ENCODE results near the gene MALT1. TPM values are rescaled to one million over a fixed set of nuclear protein-coding genes. Genes with fewer than 3 reads are reported as not detected.

Gene MALT1
- total and polyA plus RNA-seq, 2 donors (not counting 1 experiment from before 2014, with no cell fraction given): 18.0 to 25.5 TPM

DNA sequence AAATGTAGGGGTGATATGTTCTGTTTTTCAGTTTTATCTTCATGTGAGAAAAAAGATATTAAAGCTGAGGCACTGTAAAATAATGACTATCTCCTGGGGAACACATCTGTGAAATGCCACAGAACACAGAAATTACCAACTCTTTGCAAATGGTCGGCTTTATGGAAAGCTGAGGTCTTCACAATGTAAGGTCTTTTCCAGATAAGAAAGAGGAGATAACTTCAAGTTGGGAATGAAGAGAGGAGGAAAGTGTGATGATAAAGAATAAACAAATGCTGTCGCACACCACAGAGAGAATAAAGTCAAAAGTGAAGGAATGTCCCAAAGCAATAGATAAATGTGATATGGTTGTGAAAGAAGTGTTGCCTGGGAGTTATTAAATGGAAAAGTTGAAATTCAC is 41.2 kb upstream of the MALT1 start:
- Histone ChIP-seq H4K20me1 (ENCODE audit: control insufficient read depth, extremely low read depth, insufficient read depth, low read length) (no peaks in the 10 kb centered on the region), H3K9me3 (ENCODE audit: control insufficient read depth, insufficient read depth, low read depth, low read length) (no peaks in the 10 kb centered on the region), H3K36me3 (ENCODE audit: control insufficient read depth, insufficient read depth, low read length) (no peaks in the 10 kb centered on the region), H3K4me1 (ENCODE audit: control insufficient read depth, extremely low read depth, insufficient read depth, low read length) (peaks cover 3% of the 10 kb centered on the region), H2AFZ (ENCODE audit: low read length) (no peak overlapping the region), H3K4me3 (replicated peaks in 1 of 4; ENCODE audit: control extremely low read depth in 1 of 4, insufficient read depth in 1 of 4, low read depth in 3 of 4, low read length in 4 of 4) (no peak overlapping the region), H3K27me3 (ENCODE audit: control insufficient read depth, insufficient read depth, low read length) (no peaks in the 10 kb centered on the region), H3K4me2 (ENCODE audit: extremely low read depth, insufficient read depth, low read length) (no peak overlapping the region), H3K9ac (ENCODE audit: insufficient read depth, low read length) (no peak overlapping the region), H3K79me2 (ENCODE audit: control insufficient read depth, insufficient read depth, low read length) (no peaks in the 10 kb centered on the region), H3K27ac (ENCODE audit: insufficient read depth, low read length) (no peak overlapping the region)
- no peak for DNase-seq (ENCODE audit: low read depth in 2 of 2)
- TF ChIP-seq EZH2 (IDR thresholded peaks at IDR 0.05; ENCODE audit: low read length, missing control alignments): no peak
- TF ChIP-seq, protein P1, sequence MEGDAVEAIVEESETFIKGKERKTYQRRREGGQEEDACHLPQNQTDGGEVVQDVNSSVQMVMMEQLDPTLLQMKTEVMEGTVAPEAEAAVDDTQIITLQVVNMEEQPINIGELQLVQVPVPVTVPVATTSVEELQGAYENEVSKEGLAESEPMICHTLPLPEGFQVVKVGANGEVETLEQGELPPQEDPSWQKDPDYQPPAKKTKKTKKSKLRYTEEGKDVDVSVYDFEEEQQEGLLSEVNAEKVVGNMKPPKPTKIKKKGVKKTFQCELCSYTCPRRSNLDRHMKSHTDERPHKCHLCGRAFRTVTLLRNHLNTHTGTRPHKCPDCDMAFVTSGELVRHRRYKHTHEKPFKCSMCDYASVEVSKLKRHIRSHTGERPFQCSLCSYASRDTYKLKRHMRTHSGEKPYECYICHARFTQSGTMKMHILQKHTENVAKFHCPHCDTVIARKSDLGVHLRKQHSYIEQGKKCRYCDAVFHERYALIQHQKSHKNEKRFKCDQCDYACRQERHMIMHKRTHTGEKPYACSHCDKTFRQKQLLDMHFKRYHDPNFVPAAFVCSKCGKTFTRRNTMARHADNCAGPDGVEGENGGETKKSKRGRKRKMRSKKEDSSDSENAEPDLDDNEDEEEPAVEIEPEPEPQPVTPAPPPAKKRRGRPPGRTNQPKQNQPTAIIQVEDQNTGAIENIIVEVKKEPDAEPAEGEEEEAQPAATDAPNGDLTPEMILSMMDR (conservative IDR thresholded peaks at IDR 0.05 in 1 of 2, IDR thresholded peaks at IDR 0.05 in 1 of 2; ENCODE audit: low read depth in 1 of 2, low read length in 2 of 2): no peak

DNA sequence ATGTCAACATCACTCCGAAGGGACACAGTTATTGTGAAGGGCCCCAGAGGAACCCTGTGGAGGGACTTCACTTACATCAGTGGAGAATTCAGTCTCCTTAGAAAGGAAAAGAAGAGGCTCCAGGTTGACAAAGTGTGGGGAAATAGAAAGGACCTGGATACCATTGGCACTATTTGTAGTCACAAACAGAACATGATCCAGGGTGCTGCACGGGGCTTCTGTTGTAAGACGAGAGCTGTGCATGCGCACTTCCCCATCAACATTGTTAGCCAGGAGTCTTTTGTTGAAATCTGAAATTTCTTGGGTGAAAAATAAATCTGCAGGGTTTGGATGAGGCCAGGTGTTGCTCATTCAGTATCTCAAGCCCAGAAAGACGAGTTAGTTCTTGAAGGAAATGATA is 40.0 kb upstream of the MALT1 start:
- no peaks in the 10 kb centered on the region for H3K79me2 ChIP-seq (ENCODE audit: control insufficient read depth, insufficient read depth, low read length)
- no peaks in the 10 kb centered on the region for H3K36me3 ChIP-seq (ENCODE audit: control insufficient read depth, insufficient read depth, low read length)
- H3K27me3 ChIP-seq (ENCODE audit: control insufficient read depth, insufficient read depth, low read length): no peaks in the 10 kb centered on the region
- H2AFZ ChIP-seq (ENCODE audit: low read length): no peak overlapping the region
- H4K20me1 ChIP-seq (ENCODE audit: control insufficient read depth, extremely low read depth, insufficient read depth, low read length): no peaks in the 10 kb centered on the region
- no peak overlapping the region for H3K4me2 ChIP-seq (ENCODE audit: extremely low read depth, insufficient read depth, low read length)
- H3K9ac ChIP-seq (ENCODE audit: insufficient read depth, low read length): no peak overlapping the region
- no peak for DNase-seq (ENCODE audit: low read depth in 2 of 2)
- TF ChIP-seq, protein P1 (conservative IDR thresholded peaks at IDR 0.05 in 1 of 2, IDR thresholded peaks at IDR 0.05 in 1 of 2; ENCODE audit: low read depth in 1 of 2, low read length in 2 of 2): no peak
- TF ChIP-seq EZH2 (IDR thresholded peaks at IDR 0.05; ENCODE audit: low read length, missing control alignments): no peak
- peaks cover 5% of the 10 kb centered on the region for H3K4me1 ChIP-seq (ENCODE audit: control insufficient read depth, extremely low read depth, insufficient read depth, low read length)
- H3K27ac ChIP-seq (ENCODE audit: insufficient read depth, low read length): no peak overlapping the region
- H3K9me3 ChIP-seq (ENCODE audit: control insufficient read depth, insufficient read depth, low read depth, low read length): no peaks in the 10 kb centered on the region
- H3K4me3 ChIP-seq (replicated peaks in 1 of 4; ENCODE audit: control extremely low read depth in 1 of 4, insufficient read depth in 1 of 4, low read depth in 3 of 4, low read length in 4 of 4): no peak overlapping the region

DNA sequence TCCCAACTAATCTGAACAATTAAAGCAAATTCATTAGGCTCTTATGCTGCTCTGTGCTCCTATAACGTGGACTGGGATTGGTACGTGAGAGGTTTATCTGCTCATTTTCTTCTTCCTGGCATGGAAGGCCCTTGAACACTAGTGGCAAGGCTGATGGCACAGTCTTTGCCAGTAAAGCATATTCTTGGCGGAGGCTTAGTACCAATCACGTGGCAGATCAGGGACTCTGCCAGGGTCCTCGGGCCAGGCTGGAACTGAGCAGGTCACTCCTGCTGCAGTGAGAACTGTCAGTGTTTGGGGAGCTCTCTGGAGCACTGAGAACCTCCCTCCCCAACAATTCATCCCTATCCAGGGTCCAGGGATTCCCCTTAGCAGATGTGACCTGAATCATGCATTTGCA is 38.7 kb upstream of the MALT1 start:
- Histone ChIP-seq H3K79me2 (ENCODE audit: control insufficient read depth, insufficient read depth, low read length) (no peaks in the 10 kb centered on the region), H3K9ac (ENCODE audit: insufficient read depth, low read length) (no peak overlapping the region), H2AFZ (ENCODE audit: low read length) (no peak overlapping the region), H3K4me2 (ENCODE audit: extremely low read depth, insufficient read depth, low read length) (no peak overlapping the region), H3K9me3 (ENCODE audit: control insufficient read depth, insufficient read depth, low read depth, low read length) (no peaks in the 10 kb centered on the region), H3K36me3 (ENCODE audit: control insufficient read depth, insufficient read depth, low read length) (no peaks in the 10 kb centered on the region), H3K27me3 (ENCODE audit: control insufficient read depth, insufficient read depth, low read length) (no peaks in the 10 kb centered on the region), H4K20me1 (ENCODE audit: control insufficient read depth, extremely low read depth, insufficient read depth, low read length) (no peaks in the 10 kb centered on the region), H3K27ac (ENCODE audit: insufficient read depth, low read length) (no peak overlapping the region), H3K4me1 (ENCODE audit: control insufficient read depth, extremely low read depth, insufficient read depth, low read length) (peaks cover 5% of the 10 kb centered on the region), H3K4me3 (replicated peaks in 1 of 4; ENCODE audit: control extremely low read depth in 1 of 4, insufficient read depth in 1 of 4, low read depth in 3 of 4, low read length in 4 of 4) (no peak overlapping the region)
- no peak for DNase-seq (ENCODE audit: low read depth in 2 of 2)
- no peak for TF ChIP-seq EZH2 (IDR thresholded peaks at IDR 0.05; ENCODE audit: low read length, missing control alignments)
- TF ChIP-seq, protein P1 (conservative IDR thresholded peaks at IDR 0.05 in 1 of 2, IDR thresholded peaks at IDR 0.05 in 1 of 2; ENCODE audit: low read depth in 1 of 2, low read length in 2 of 2): no peak
